GM18870 (cell line): ENCODE results near the gene CIRBP.
"Not testable (repeated sequence)": the region's sequence is repeated elsewhere in the genome, so short reads cannot be mapped to it uniquely, and the experiment has no call there.

Experiments used
- ATAC-seq: cut with Tn5 transposase; IDR thresholded peaks from one replicate; pipeline ENCODE4 v1.9.1; 2021; ENCODE audit warnings: moderate library complexity; ENCODE audit not compliant: unreplicated experiment

Gene CIRBP

GRCh38 chr19:1307755-1308303 is 38.7 kb downstream of the CIRBP start:
- ATAC-seq, result no peak

DNA sequence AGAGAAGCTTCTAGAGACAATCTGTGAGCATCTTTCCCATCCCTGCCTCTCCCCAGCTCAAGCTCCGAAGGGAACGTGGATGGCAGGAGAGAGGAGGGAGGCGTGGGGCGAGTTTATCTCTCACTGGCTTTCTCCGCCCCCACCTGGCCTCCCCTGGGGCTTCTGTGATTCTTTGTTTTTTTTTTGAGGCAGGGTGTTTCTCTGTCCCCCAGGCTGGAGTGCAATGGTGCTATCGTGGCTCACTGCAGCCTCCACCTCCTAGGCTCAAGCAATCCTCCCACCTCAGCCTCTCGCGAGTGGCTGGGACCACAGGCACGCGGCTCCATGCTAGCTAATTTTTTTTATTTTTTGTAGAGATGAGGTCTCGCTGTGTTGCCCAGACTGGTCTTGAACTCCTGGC is 39.6 kb downstream of the CIRBP start:
- ATAC-seq, result no peak

GRCh38 chr19:1309977-1310852 is 41.1 kb downstream of the CIRBP start:
- no peak for ATAC-seq

DNA sequence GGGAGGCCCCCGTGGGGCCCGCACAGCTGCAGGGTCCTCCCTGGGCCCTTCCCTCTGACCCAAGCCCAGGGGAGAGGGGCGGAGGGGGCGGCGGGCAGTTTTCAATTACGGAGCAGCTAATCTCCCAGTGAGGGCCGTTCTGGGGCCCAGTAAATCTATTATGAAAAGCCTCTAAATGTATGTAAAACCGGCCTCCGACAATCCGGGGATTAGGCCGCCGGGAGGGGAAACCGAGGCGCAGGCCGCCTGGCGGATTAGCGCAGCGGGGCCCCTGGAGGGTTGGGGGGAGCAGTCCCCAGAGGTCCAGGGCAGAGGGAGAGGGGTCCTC is 41.7 kb downstream of the CIRBP start:
- no peak for ATAC-seq

DNA sequence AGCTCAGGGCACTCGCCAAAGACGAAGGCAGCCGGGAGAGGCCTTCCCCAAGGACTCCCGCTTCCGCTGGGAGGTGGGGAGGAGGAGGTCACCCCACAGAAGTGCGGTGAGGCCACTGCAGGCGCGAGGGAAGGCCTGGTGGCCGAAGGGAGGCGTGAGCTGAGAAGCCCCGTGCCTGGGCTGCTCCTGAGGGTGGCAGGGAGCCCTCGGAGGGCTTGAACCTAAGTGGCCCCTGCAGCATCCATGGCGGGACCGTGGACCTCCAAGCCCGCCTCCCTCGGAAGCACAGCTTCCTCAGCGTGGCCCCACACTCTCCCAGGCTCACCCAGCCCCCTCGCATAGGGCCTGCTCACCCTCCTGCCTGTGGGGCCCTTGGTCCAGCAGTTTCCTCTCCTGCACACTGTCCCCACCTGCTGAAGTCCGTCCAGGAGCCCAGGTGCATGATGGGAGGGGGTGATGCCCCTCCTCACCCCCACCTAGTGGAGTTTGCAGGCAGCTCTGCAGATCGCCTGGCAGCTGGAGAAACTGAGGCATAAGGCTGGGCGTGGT is 42.5 kb downstream of the CIRBP start:
- ATAC-seq, result no peak

- ATAC-seq, result no peak
These were observed 43.9 kb downstream of the CIRBP start for GRCh38 chr19:1312767-1313694.

GRCh38 chr19:1313695-1314613 is 44.8 kb downstream of the CIRBP start:
- no peak for ATAC-seq

GRCh38 chr19:1315470-1316166 is 46.5 kb downstream of the CIRBP start:
- no peak for ATAC-seq

DNA sequence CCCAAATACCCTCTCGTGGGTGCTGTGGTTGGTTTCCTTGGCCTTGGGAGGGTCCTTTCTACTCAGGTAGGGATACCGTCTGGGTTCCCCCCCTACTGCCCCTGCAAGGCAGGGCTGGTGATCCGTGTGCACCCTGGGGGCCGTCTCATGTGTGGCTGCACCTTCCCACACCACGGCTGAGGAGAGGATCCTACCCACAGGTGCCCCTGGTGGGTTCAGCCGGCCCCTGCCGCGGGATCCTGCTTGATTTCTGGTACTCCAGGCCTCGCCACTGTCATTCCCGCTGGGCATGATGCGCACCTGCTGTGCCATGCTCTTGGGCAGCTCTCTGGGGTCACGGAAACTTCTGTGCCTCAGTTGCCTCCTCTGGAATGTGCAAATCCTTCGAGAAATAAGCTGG is 47.3 kb downstream of the CIRBP start:
- ATAC-seq, result no peak

DNA sequence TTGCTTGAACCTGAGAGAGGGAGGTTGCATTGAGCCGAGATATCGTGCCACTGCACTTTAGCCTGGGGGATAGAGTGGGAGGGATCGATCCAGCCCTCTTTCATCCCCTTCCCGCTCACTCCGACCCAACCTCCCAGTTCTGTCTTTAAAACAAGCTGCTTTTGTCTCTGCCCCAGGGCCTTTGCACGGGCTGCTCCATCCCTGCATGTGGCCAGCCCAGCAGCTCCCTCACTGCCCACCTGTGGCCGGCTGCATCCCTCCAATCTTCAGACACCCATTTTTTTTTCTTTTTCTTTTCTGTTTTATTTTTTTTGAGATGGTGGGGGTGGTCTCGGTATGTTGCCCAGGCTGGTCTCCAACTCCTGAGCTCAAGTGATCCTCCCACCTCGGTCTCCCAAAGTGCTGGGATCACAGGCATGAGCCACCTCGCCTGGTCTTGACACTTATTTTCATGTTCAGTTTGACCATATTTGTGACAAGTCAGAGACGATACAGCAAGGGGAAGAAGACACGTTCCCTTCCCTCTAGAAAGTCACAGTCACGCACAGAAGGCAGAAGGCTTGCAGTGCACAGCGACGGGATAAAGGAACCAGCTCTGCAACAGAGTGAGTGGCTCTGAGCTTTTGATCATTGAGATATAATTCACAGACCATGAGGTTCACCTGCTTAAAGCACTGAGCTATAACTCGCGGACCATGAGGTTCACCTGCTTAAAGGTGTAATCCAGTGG is 48.3 kb downstream of the CIRBP start:
- ATAC-seq, result no peak

DNA sequence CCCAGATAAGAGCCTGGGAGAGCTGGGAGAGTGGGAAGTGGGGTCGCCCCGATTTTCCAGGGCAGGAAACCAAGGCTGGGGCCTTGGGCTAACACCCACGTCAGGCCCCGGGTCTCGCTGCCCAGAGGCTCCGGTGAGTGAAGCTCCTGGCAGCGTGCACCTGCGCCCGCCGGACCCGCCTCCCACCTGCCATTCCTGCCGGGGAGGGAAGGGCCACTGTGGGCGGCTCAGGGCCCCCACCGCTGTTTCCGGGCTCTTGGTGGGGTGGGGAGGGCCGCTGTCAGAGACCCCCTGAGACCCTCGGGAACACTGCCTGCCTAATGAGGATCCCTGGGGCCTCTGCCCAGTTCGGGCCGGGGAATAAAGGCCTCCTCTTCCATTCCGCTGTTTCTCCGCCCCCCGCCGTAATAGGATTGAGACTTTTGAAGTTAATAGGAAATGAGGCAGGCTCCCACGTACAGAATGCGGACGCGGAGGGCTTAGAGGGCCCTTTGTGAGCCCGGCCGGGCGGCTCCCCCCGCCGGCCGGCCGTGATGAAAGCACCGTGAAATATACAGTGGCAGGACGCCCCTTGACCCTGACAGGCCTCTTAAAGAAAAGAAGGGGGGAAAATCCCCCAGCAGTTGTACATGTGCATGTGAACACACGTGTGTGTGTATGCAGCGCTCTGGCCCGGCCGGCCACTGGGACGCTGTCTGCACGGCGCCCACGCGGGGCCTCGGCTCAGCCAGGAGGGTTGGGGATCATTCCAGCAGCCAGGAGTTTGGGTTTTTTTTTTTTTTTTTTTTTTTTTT is 49.7 kb downstream of the CIRBP start:
- no peak for ATAC-seq

- ATAC-seq, result not testable (repeated sequence)
These were observed 51.1 kb downstream of the CIRBP start for GRCh38 chr19:1320282-1320650.

DNA sequence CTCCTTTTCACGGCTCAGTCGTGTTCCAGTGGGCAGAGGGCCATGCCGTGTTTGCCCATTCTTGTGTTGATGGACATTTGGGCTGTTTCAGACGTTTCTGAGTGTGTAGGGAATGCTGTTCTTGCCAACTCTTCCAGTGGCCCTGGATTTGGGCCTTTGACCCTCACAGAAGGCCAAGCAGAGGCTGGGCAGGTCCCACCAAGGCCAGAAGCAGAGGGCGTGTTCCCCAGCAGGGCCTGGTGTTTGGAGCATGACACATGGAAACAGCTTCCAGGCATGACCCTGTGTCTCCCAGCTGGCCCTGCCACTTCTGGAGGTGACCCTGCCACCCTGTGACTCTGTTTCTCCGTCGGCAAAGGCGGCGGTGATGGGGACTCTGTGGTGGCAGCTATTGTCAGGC is 52.4 kb downstream of the CIRBP start:
- no peak for ATAC-seq

DNA sequence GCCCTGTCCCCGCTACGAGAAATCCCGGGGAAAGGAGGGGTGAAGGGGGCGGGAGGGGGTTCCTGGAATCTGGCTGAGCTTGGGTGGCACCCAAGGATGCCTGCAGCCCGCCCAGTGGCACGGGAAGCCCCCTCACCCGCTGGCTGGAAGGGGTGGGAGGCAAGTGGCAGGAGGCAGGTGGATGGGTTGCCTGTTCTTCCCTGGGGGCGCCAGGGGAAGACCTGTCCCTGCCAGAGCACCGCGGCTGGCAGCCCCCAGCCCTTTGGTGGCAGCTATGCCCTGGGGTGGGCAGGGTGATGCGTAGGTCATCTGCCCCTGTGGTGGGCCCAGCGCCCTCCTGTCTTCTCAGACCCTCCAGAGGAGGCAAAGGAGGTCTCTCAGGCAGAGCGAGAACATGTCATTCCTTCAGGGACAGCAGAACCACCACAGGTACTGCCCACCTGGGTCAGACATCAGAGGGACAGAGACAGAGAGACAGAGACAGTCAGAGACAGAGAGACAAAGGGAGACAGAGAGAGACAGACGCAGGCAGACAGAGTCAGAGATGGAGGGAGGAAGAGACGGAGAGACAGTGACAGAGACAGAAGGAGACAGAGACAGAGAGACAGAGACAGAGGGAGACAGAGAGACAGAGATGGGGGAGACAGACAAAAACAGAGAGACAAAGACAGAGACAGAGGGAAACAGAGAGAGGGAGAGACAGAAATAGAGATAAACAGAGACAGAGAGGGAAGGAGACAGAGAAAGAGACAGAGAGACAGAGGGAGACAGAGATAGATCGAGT is 53.3 kb downstream of the CIRBP start:
- no peak for ATAC-seq

- no peak for ATAC-seq
These were observed 55.2 kb downstream of the CIRBP start for GRCh38 chr19:1324249-1324805.
